ENCODE results near the gene INPP5A. TPM values are rescaled to one million over a fixed set of nuclear protein-coding genes. Genes with fewer than 3 reads are reported as not detected.

INPP5A gene
- total RNA-seq, 1 experiment from 2014 or later, result 12.3 TPM

- TF ChIP-seq ZBTB33 (IDR thresholded peaks at IDR 0.05; ENCODE audit: extremely low read depth, insufficient replicate concordance, low read length) (no peak), YY1 (IDR thresholded peaks at IDR 0.05; ENCODE audit: extremely low read depth, insufficient replicate concordance, low read depth, low read length) (no peak), ZFX (IDR thresholded peaks at IDR 0.05) (no peak)
Measured at GRCh38 chr10:132812520-132812919, 274.9 kb downstream of the INPP5A start (continued).

GRCh38 chr10:132813001-132813401 is 275.4 kb downstream of the INPP5A start:
- BruUV-seq (replicated peaks), result no TSS peak
- POLR2A ChIA-PET, result no interaction called here
- no peaks in the 10 kb centered on the region for H3K27me3 ChIP-seq (ENCODE audit: insufficient read depth, low read length)

More at GRCh38 chr10:132813001-132813401, 275.4 kb downstream of the INPP5A start:
- Histone ChIP-seq H3K9me3 (ENCODE audit: control insufficient read depth in 1 of 2, insufficient read depth in 1 of 2, low read depth in 1 of 2, low read length in 2 of 2) (no peaks in the 10 kb centered on the region), H3K36me3 (ENCODE audit: control insufficient read depth in 1 of 2, insufficient read depth in 2 of 2, low read length in 2 of 2) (no peaks in the 10 kb centered on the region), H3K4me3 (replicated peaks in 1 of 2; ENCODE audit: low read depth in 1 of 2, low read length in 2 of 2) (no peak overlapping the region), H3K79me2 (ENCODE audit: insufficient read depth, low read length) (no peaks in the 10 kb centered on the region), H3K9ac (ENCODE audit: low read length) (no peak overlapping the region), H3K27ac (ENCODE audit: low read depth, low read length) (no peak overlapping the region), H2AFZ (ENCODE audit: low read depth, low read length, poor library complexity, severe bottlenecking) (no peak overlapping the region), H3K9me2 (ENCODE audit: insufficient read depth) (no peaks in the 10 kb centered on the region), H3K4me2 (ENCODE audit: low read length) (no peak overlapping the region), H4K20me1 (ENCODE audit: insufficient read depth) (no peaks in the 10 kb centered on the region), H3K4me1 (ENCODE audit: control insufficient read depth in 1 of 2, insufficient read depth in 2 of 2, low read length in 2 of 2) (no peaks in the 10 kb centered on the region)
- TF ChIP-seq ZBTB33 (IDR thresholded peaks at IDR 0.05; ENCODE audit: extremely low read depth, insufficient replicate concordance, low read length) (no peak), EZH2phosphoT487 (IDR thresholded peaks at IDR 0.05; ENCODE audit: borderline replicate concordance) (no peak), POLR2AphosphoS5 (IDR thresholded peaks at IDR 0.05; ENCODE audit: low read depth, low read length) (no peak), EGR1 (IDR thresholded peaks at IDR 0.05; ENCODE audit: low read depth) (no peak), ATF3 (IDR thresholded peaks at IDR 0.05) (no peak), REST (IDR thresholded peaks at IDR 0.05; ENCODE audit: low read depth) (no peak), SP1 (IDR thresholded peaks at IDR 0.05; ENCODE audit: low read depth) (no peak), ZFX (IDR thresholded peaks at IDR 0.05) (no peak), SIN3A (IDR thresholded peaks at IDR 0.05; ENCODE audit: low read depth) (no peak), JUND (IDR thresholded peaks at IDR 0.05) (no peak), ZNF274 (IDR thresholded peaks at IDR 0.05; ENCODE audit: low read depth, low read length) (no peak), SRF (IDR thresholded peaks at IDR 0.05; ENCODE audit: low read depth) (no peak), CBX3 (IDR thresholded peaks at IDR 0.05; ENCODE audit: low read depth) (no peak), TCF7L2 (IDR thresholded peaks at IDR 0.05; ENCODE audit: borderline replicate concordance, extremely low read depth, insufficient read depth, insufficient read length) (no peak), ELF1 (IDR thresholded peaks at IDR 0.05; ENCODE audit: borderline replicate concordance, low read depth) (no peak), POLR2A (IDR thresholded peaks at IDR 0.05; ENCODE audit: borderline replicate concordance, extremely low read depth, insufficient read depth, insufficient read length) (no peak), YY1 (IDR thresholded peaks at IDR 0.05; ENCODE audit: extremely low read depth, insufficient replicate concordance, low read depth, low read length) (no peak), CEBPB (IDR thresholded peaks at IDR 0.05; ENCODE audit: low read depth) (no peak), FOSL1 (IDR thresholded peaks at IDR 0.05; ENCODE audit: low read depth) (no peak)
- RAD21 ChIA-PET (ENCODE audit: low non-redundant PET in 1 of 2, low total read pairs in 2 of 2, uncharacterized antibody in 2 of 2, unreplicated experiment in 2 of 2), result no interaction called here
- no peak for DNase-seq (ENCODE audit: low read depth, low spot score)
- intact Hi-C loops (cut with micrococcal nuclease), result no loop called here
- CTCF ChIA-PET, result no interaction called here
- no peak for ATAC-seq
